ENCODE measurements around the gene BNC2.

BNC2 gene

GRCh38 chr9:16530669-16531642 lies 339.5 kb downstream of the BNC2 start:
- DNase-seq: peak; percentile 11 to 33 (median 20)

DNA sequence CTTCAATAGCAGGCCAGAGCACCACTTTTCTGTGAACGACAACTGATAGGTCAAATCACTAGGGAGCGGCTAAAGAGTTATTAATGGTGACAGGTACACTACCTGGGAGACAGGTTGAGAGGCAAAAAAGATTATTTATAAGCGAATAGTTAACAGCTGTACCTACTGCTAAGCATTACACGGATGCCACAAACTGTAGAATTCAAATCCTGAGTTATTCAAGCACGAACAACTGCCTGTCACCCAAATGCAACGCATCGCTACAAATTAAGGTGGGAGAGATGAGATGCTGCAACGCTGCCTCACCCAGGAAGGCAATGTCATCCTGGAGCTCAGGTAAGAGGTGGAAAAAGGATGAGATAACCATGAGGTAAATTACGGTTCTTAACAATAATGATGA lies 342.9 kb downstream of the BNC2 start:
- no peak for DNase-seq

DNA sequence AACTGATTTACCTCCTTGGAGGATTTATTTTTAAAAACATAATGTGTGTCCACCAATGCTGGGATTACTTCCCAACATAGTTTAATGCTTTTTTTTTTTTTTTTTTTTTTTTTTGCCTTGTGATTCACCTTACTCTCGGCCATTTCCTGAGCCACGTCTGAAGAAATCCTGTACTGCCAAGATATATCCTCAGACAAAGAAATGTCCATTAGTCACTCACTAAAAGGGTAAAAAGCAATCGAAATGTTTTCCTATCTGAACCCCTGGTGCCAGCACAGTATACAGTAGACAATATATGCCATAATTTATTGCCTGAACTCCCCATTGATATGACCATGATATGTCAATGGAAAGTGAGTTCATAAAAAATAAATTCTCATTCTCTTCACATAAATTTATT lies 344.1 kb downstream of the BNC2 start:
- no peak for DNase-seq

- no peak for DNase-seq
These were observed 345.6 kb downstream of the BNC2 start for GRCh38 chr9:16524823-16525222.

DNA sequence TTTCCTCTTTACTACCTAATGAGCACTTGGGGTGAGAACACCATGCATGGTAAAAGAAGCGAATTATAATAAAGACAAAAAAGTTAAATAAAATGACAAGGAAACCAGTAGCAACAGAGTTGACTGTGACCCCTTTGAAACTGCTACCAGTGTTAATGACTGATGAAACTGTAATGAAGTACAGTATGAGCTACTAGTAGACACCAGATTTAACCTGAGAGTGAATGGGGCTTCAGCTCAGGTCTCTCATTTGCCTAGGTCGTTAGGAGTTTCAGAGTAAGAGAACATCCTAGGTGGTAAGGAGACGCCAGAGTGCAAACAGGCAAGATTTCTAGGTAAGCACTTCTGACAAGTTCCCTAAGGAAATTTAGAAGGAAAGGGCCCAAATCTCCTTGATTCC lies 346.4 kb downstream of the BNC2 start:
- no peak for DNase-seq

GRCh38 chr9:16521868-16522411 lies 348.5 kb downstream of the BNC2 start:
- peak; percentile 71 to 80 (median 74) for DNase-seq

DNA sequence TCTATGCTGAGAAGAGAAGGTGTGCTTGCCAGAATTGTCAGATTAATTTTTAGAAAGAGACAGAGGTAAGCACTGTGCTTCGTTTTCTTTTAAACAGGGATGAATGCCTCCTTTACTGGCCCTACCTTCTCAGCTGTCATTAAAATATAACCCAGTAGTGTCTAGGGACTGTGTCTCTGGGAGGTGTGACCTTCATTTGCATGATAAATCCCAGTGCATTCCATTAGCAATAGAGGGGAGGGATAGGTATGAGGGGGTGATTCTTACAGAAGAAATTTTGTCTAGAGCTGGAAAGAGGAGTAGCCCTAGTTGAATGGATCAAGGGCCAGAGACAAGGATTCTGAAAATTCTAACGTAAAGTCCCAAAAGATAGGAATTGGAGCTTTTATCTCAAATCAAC lies 351.5 kb downstream of the BNC2 start:
- DNase-seq: no peak

GRCh38 chr9:16516891-16517290 lies 353.6 kb downstream of the BNC2 start:
- no peak for DNase-seq

DNA sequence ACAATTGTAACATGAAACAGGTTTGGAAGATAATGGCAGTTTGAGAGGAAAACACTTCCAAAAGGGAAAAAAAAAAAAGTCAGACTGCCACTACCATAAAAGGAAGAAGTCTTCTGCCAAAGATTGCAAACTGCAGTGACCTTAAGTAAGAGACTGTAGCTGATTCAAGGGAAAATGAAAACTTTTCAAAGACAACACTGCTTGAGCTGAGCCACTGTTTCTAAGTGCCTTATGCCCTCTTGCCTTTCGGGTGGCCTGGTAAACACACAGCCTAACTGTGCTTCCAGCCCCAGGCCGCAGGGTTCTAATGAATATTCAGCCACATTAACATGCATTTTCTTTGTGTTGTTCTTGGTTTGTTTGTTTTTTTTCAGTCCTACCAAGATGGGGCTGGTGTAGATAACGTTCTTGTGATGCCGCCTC lies 354.6 kb downstream of the BNC2 start:
- peak in 3 of 4 experiments; percentile 14 to 49 (median 27) for DNase-seq

- no peak for DNase-seq
These were observed 355.3 kb downstream of the BNC2 start for GRCh38 chr9:16515207-16515606.

DNA sequence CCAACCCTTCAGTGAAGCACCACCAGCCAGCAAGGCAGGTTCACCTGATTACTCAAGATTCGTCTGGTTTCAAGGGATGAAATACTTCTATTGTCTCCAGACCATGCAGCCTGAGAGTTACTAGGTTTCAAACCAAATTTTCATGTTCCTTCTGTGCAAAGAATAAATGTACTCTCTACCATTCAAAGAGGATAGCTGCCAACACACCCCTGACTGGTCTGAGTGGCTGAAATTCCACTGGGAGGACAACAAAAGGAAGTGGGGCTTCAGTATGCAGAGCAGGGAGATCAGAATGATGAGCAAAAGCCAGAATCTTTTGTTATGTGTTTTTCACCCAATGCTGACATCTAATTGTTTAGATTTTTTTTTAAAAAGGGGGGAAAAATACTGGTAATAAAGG lies 356.3 kb downstream of the BNC2 start:
- no peak for DNase-seq

- no peak for DNase-seq
These were observed 358.2 kb downstream of the BNC2 start for GRCh38 chr9:16512281-16512680.

- no peak for DNase-seq
These were observed 360.0 kb downstream of the BNC2 start for GRCh38 chr9:16510482-16510881.

GRCh38 chr9:16509997-16510396 lies 360.5 kb downstream of the BNC2 start:
- peak in 2 of 4 experiments; percentile 10 to 35 for DNase-seq

- no peak for DNase-seq
These were observed 365.3 kb downstream of the BNC2 start for GRCh38 chr9:16505199-16505598.

- DNase-seq: no peak
These were observed 368.7 kb downstream of the BNC2 start for GRCh38 chr9:16501726-16502125.

DNA sequence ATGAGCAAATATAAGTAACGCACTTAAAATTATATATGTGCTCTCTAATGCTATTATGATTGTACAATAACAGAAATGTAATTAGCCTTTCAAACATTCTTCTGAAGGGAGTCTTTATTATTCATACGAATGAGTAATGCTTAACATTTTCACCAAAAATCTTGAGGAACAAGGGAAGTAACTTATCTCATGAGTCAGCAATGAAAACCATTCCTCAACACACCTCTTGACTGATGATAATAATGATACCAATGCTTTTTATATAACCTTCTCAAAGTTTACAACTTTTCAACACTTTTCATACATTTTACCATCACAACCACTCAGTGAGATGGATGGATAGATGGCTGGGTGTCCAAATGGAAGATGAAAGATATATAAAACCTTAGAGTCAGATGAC lies 369.3 kb downstream of the BNC2 start:
- no peak for DNase-seq

DNA sequence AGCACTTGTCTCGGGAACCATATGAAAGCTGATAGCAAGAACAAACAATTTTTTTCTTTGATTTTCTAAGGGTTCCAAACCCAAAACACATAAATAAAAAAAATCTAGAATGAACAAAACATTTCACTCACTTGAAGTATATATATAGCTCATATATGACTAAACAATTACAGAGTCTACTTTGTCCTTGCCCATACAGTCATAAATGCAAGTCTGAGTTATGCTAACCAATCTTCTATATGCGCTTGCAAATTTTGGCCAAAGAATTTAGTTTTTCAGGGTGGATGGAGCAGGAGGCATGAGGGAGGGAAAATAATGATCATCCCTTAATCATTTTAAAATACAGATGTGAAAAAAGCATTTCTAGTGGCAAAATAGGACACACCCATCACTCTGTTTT lies 370.1 kb downstream of the BNC2 start:
- DNase-seq: no peak

GRCh38 chr9:16499892-16500291 lies 370.6 kb downstream of the BNC2 start:
- no peak for DNase-seq

- DNase-seq: no peak
These were observed 373.6 kb downstream of the BNC2 start for GRCh38 chr9:16496908-16497307.

GRCh38 chr9:16487915-16488314 lies 382.6 kb downstream of the BNC2 start:
- no peak for DNase-seq

DNA sequence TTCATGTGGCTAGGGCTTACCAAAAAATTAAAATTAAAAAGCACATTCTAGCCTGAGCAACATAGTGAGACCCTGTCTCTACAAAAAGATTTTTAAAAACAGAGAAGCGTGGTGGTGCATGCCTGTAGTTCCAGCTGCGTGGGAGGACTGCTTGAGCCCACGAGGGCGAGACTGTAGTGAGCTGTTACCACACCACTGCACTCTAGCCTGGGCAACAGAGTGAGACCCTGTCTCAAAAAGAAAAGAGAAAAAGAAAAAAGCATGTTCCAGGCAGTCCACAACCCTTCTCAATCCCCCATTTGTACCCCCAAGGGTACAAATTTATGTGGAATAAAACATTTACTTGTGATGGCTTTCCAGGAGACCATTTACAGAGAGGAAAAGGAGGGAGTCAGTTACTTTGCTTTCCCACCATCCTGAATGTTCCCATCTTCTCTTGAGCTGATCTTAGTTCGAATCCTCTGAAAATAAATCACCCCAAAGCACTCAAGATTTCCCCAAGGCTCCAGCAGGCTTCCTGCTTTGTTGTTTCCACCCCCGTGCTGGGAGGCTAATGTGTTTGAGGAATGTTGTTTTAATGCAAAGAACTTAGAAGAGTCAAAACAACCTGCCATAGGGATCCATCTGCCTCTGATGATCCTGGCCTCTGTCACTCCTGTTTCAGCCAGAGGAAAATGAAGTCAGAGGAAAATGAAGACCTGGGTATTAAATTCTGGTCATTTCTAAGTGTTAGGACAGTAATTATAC lies 384.7 kb downstream of the BNC2 start:
- no peak for DNase-seq

GRCh38 chr9:16485160-16485559 lies 385.3 kb downstream of the BNC2 start:
- DNase-seq: no peak

All from suppressor macrophage (primary cell).